ENCODE measurements around the gene ALDH16A1.
"Not testable (repeated sequence)": the region's sequence is repeated elsewhere in the genome, so short reads cannot be mapped to it uniquely, and the experiment has no call there.

ALDH16A1 gene

GRCh38 chr19:49441960-49442350 lies 11.1 kb upstream of the ALDH16A1 start:
- DNase-seq: no peak

GRCh38 chr19:49442354-49442753 lies 10.7 kb upstream of the ALDH16A1 start:
- peak; percentile 5 for DNase-seq

- DNase-seq: peak; percentile 86
Observed at GRCh38 chr19:49442771-49443365, 10.2 kb upstream of the ALDH16A1 start.

- peak; percentile 94 for DNase-seq
Observed at GRCh38 chr19:49443366-49444099, 9.5 kb upstream of the ALDH16A1 start.

- not testable (repeated sequence) for DNase-seq
Observed at GRCh38 chr19:49444100-49444700, 8.8 kb upstream of the ALDH16A1 start.

- DNase-seq: no peak
Observed at GRCh38 chr19:49445997-49446396, 7.0 kb upstream of the ALDH16A1 start.

- DNase-seq: no peak
Observed at GRCh38 chr19:49447485-49448431, 5.3 kb upstream of the ALDH16A1 start.

GRCh38 chr19:49448432-49448786 lies 4.6 kb upstream of the ALDH16A1 start:
- no peak for DNase-seq

DNA sequence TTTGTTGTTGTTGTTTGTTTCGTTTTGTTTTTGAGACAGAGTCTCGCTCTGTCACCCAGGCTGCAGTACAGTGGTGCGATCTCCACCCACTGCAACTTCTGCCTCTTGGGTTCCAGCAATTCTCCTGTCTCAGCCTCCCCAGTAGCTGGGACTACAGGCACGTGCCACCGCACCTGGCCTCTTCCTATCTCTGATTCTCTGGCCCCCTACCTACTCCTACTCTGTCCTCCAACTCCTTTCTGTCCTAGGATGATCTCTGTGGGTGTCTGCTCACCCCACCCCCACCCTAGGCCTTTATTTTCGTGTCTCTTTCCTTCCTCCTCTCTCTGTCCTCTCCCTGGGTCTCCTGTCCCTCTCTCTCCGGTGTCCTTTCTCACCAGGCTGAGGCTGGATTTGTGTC lies 2.6 kb upstream of the ALDH16A1 start:
- DNase-seq: no peak

DNA sequence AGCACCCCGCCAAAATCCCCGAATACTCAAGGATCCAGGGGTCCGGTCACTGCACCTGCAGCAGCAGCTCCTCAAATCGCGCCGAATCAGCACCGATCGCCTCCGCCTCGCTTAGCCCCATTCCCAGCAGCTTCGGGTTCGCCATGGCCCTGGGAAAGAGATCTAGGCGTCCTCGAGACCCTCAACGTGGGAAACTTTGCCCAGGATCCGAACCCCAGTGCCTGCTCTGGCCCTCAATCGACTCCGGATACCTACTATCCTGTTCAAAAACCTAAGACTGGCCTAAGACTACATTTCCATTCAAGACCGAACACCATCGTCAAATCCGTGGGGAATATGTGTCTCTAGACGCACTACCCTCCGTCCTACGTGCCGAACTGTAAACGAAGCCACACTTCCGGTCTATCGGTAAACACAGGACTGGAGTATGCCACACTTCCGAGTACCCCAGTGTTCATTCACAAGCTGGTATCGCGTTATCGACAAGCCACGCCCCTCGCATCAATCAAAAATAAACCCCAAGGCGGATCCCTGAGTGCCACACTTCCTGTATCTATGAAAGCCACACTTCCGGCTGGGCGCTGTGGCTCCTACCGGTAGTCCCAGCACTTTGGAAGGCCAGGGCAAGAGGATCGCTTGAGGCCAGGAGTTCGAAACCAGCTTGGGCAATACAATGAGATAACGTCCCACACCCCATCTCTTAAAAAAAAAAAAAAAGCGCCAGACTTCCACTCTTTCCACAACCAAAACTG lies 1.4 kb upstream of the ALDH16A1 start, which contains the start of gene PIH1D1:
Gene PIH1D1, minus strand, starts transcription at position 385 of the 752 bp plus-strand sequence. Its CDS starts 240 bp downstream, at position 145.
- DNase-seq: peak; percentile 100

GRCh38 chr19:49453757-49454240 lies 774 bp downstream of the ALDH16A1 start:
- no peak for DNase-seq

DNA sequence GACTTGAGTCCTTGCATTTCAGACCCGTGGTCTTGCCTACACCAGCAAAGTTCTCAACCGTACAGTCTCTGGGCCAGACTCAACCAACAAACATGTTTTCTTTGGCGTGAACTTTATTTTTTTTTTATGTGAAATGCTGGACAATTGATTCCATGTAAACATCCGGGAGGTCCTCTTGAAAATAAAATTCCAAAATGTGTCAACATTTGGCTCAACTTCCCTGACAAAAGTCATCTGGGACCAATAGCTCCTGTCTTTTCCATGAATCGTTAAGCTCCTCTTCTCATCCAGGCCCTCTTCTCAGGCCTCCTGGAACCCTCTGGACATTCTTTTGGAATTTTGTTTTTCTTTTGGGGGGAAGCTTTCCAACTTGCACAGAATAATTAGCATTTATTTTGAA lies 2.7 kb downstream of the ALDH16A1 start:
- no peak for DNase-seq

- no peak for DNase-seq
Observed at GRCh38 chr19:49456326-49456725, 3.3 kb downstream of the ALDH16A1 start.

DNA sequence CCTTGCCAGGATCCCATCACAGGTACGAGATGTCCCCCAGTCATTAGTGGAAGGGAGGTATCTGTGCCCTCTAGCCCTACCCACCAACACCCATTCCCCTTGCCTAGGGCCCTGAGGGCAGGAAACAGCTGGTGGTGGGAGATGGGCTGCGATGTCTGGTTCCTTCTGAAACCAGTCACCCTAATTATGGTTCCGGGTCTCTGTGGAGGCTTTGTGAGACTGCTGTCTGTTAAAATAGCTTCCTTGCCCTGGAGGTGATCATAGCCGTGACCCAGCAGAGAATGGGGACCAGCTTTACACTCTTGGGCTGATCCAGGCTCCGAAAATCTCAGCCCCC lies 5.5 kb downstream of the ALDH16A1 start:
- no peak for DNase-seq

DNA sequence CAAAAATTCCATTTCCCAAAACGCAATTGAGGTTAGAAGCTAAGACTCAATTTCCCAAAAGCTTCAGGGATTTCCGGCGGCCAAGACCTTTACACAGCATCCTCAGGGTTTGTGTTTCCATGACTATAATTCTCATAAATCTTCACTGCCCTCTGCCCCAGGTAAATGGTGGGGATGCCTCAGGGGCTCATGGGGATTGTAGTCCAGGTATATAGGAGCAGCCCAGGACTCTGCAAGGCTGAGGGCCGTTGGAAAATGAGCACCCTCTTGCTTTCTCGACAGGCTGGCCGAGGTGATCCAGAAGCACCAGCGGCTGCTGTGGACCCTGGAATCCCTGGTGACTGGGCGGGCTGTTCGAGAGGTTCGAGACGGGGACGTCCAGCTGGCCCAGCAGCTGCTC lies 6.4 kb downstream of the ALDH16A1 start:
- no peak for DNase-seq

- not testable (repeated sequence) for DNase-seq
Observed at GRCh38 chr19:49461130-49461529, 8.1 kb downstream of the ALDH16A1 start.

DNA sequence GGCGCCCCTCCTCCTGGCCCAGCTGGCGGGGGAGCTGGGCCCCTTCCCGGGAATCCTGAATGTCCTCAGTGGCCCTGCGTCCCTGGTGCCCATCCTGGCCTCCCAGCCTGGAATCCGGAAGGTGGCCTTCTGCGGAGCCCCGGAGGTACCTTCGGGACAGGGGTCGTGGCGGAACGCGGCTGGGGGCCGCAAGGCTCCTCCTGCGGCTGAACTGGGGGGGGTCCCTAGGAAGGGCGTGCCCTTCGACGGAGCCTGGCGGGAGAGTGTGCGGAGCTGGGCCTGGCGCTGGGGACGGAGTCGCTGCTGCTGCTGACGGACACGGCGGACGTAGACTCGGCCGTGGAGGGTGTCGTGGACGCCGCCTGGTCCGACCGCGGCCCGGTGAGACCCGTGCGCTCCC lies 8.6 kb downstream of the ALDH16A1 start:
- no peak for DNase-seq

- no peak for DNase-seq
Observed at GRCh38 chr19:49462492-49462891, 9.5 kb downstream of the ALDH16A1 start.

DNA sequence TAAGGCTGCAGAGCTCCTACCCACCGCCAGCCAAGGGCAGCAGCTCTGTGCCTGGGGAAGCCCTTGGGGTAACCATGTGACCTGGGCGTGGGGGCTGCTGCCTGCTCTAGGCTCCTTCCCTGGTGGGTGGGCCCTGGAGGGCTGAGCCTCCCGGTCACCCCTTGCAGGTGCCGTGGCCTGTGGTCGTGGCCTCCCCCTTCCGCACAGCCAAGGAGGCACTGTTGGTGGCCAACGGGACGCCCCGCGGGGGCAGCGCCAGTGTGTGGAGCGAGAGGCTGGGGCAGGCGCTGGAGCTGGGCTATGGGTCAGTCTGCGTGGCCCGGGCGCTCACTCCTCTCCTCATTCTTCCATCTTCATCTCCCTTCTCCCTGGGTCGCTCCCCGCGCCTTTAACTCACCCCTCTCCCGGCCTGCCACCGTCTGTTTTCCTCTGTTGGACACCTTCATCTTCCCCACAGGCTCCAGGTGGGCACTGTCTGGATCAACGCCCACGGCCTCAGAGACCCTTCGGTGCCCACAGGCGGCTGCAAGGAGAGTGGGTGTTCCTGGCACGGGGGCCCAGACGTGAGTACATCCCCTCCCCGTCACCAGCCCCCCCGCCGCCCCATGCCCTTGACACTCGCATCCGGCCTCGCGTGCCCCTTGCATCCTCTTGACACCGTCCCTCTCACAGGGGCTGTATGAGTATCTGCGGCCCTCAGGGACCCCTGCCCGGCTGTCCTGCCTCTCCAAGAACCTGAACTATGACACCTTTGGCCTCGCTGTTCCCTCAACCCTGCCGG lies 11.1 kb downstream of the ALDH16A1 start:
- DNase-seq: no peak

DNA sequence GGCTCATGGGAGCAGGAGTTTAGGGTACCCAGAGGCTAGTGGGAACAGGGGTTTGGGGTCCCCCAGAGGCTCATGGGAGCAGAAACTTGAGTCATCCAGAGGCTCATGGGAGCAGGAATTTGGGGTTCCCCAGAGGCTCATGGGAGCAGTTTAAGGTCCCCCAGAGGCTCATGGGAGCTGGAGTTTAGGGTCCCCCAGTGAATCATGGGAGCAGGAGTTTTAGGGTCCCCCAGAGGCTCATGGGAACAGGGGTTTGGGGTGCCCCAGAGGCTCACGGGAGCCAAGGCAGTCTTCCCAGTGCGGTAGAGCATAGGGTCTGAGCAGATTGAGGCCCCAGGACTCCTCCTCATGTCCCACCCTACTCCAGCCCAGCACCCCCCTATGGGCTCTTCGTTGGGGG lies 12.3 kb downstream of the ALDH16A1 start:
- no peak for DNase-seq

DNA sequence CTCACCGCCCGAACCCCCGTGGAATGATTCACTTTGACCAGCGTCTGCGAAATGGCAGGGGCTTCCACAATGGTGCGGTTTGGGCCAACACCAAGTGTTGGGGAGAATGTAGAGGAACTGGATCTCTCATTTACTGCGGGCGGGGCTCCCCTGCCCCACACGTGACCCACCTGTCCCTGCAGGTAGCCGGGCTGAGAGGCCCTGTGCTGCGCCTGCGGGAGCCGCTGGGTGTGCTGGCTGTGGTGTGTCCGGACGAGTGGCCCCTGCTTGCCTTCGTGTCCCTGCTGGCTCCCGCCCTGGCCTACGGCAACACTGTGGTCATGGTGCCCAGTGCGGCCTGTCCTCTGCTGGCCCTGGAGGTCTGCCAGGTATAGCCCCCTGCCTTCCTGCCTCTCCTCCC lies 15.2 kb downstream of the ALDH16A1 start:
- no peak for DNase-seq

Measured in HCEC 1CT (cell line).